DND-41 (cell line): ENCODE data around the gene CXorf38.

ENCODE experiments used
- EZH2 ChIP-seq: IDR thresholded peaks from 3 replicates; pipeline ENCODE4 v1.6.1; 2012; ENCODE audit warnings: borderline replicate concordance, low read depth, mild to moderate bottlenecking, moderate library complexity, low read length, inconsistent platforms; ENCODE audit not compliant: severe bottlenecking
- TF ChIP-seq, protein P1 (sequence below): IDR thresholded peaks from 2 replicates; pipeline ENCODE4 v1.5.1; 2012; ENCODE audit warnings: borderline replicate concordance, low read length, moderate library complexity, mild to moderate bottlenecking; ENCODE audit not compliant: poor library complexity, severe bottlenecking; ENCODE audit errors: extremely low read depth

DNA sequence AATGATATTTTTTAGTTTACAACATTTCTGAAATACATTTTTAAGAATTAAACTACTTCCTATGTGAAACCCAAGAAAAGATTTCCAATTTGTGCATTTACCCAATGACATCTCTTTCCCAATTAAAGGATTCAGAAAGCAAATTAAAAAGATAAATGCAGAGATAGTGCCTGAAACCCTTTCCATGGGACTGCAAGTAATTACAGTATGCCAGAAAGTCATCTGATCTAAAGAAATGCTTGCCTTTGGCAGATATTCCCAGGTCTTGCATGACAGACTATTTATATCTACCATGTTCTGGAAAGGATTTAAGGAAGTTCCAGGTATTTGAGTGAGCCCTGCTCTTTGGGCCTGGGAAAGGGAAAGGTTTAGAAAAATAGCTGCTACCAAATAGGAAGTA, 41.6 kb upstream of the CXorf38 start:
- TF ChIP-seq, protein P1, sequence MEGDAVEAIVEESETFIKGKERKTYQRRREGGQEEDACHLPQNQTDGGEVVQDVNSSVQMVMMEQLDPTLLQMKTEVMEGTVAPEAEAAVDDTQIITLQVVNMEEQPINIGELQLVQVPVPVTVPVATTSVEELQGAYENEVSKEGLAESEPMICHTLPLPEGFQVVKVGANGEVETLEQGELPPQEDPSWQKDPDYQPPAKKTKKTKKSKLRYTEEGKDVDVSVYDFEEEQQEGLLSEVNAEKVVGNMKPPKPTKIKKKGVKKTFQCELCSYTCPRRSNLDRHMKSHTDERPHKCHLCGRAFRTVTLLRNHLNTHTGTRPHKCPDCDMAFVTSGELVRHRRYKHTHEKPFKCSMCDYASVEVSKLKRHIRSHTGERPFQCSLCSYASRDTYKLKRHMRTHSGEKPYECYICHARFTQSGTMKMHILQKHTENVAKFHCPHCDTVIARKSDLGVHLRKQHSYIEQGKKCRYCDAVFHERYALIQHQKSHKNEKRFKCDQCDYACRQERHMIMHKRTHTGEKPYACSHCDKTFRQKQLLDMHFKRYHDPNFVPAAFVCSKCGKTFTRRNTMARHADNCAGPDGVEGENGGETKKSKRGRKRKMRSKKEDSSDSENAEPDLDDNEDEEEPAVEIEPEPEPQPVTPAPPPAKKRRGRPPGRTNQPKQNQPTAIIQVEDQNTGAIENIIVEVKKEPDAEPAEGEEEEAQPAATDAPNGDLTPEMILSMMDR: no peak
- no peak for TF ChIP-seq EZH2
